HG02885 (cell line): ENCODE results near the gene YKT6.
A peak's percentile ranks its signal among the peaks of the same experiment; 100 is the strongest.

Experiments used
- ATAC-seq: cut with Tn5 transposase; IDR thresholded peaks from one replicate; pipeline ENCODE4 v1.9.1; 2021; ENCODE audit warnings: mild to moderate bottlenecking; ENCODE audit not compliant: unreplicated experiment, poor library complexity

The YKT6 gene

GRCh38 chr7:44249639-44250234 lies 49.0 kb downstream of the YKT6 start:
- no peak for ATAC-seq

- ATAC-seq = no peak
Measured at GRCh38 chr7:44251269-44251668, 50.5 kb downstream of the YKT6 start.

GRCh38 chr7:44251881-44252280 lies 51.1 kb downstream of the YKT6 start:
- no peak for ATAC-seq

- no peak for ATAC-seq
Measured at GRCh38 chr7:44256459-44256858, 55.7 kb downstream of the YKT6 start.

GRCh38 chr7:44257213-44257612 lies 56.4 kb downstream of the YKT6 start:
- no peak for ATAC-seq

GRCh38 chr7:44257618-44258422 lies 57.0 kb downstream of the YKT6 start:
- ATAC-seq = peak; percentile 94

- no peak for ATAC-seq
Measured at GRCh38 chr7:44258423-44258760, 57.6 kb downstream of the YKT6 start.

- ATAC-seq = no peak
Measured at GRCh38 chr7:44258865-44259546, 58.2 kb downstream of the YKT6 start.

- ATAC-seq = no peak
Measured at GRCh38 chr7:44259547-44260457, 59.0 kb downstream of the YKT6 start.

- ATAC-seq = no peak
Measured at GRCh38 chr7:44261240-44261639, 60.5 kb downstream of the YKT6 start.

- no peak for ATAC-seq
Measured at GRCh38 chr7:44262031-44262430, 61.3 kb downstream of the YKT6 start.

GRCh38 chr7:44263326-44264082 lies 62.7 kb downstream of the YKT6 start:
- no peak for ATAC-seq
